Measurements from ENCODE around the gene RASD1. TPM values are rescaled to one million over a fixed set of nuclear protein-coding genes. Genes with fewer than 3 reads are reported as not detected.

RASD1 gene
- total RNA-seq, 1 experiment from 2014 or later: 1.3 TPM

DNA sequence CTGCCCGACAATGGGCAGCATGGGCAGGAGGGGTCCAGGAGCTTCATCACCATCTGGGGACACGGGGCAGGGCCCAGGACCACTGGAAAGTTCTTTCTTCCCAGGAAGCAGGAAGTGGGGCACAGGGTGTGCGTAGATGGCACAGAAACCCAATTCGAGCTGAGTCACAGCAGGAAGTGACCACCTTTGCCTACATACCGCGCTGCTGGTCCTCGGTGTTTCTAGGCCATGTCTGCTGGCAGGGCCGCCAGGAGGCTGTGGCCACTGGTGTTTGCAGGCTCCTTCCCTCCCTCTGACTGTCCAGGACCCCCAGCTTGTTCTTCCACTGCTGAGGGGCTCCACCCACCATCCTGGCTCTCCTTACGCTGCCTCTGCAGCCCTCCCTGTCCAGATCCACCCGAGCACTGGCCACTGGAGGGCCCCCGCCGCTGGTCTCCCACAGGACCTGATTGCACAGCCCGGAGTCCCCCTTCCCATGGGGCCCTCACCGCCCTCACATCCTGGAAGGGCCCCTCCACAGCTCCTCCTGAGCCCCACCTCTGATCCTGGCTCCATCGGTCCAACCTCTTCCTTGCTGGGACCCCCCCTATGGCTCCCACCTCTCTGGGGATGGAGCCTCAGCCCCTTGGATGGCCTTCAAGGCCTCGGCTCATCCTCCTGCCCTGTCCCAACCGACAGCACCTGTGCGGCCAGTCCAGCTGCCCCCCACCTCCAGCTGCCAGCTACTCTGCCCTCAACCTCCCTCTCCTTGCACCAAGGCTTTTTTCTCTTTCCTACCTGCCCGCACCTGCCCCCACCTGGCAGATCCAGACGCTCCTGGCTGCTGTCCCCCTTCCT lies 14.5 kb upstream of the RASD1 start:
- H3K4me1 ChIP-seq (replicated peaks): peaks cover 38% of the 10 kb centered on the region
- H3K27me3 ChIP-seq (replicated peaks): no peaks in the 10 kb centered on the region
- DNase-seq (ENCODE audit: low read depth in 1 of 2, low spot score in 2 of 2): no peak
- H3K4me3 ChIP-seq: no peak overlapping the region
- H3K36me3 ChIP-seq: no peaks in the 10 kb centered on the region
- H3K9me3 ChIP-seq (replicated peaks): no peaks in the 10 kb centered on the region
- H3K27ac ChIP-seq: no peak overlapping the region

DNA sequence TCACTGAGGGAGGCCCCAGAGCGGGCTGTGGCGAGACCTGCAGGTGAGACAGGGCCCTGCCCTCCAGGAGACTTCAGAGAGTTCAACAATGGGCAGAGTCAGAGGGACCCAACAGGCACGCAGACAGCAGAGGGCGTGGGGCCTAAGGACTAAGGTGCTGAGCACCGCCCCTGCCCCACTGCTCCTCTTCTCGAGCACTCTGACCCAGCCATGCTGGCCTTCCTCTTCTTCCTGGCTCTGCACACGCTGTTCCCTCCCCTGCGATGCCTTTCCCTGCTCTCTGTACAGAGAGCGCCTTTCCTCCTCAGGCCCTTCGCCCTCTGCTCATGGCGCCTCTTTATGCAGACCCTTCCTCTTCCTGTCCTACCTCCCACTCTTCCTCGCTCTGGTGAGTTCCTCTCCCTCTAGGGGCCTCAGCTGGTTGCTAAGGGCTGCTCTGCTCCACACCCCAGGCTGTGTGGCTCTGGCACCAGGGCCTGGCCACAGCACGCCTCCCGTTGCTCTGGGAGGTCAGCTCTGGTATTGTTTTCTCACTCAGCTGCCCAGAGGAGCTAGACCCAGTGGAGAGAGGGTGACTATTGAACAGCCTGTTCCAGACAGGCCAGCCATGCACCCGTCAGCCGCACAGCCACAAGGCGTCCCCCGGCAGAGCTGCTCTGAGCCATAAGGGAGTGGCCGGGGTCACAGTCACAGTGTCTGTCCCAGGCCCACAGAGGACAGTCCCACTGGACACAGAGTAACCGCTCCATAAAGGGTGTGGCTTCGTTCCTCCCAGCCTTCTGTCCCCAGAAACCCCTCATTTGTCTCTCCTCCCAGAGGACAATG lies 13.6 kb upstream of the RASD1 start:
- no peaks in the 10 kb centered on the region for H3K36me3 ChIP-seq
- H3K27me3 ChIP-seq (replicated peaks): no peaks in the 10 kb centered on the region
- no peaks in the 10 kb centered on the region for H3K9me3 ChIP-seq (replicated peaks)
- H3K27ac ChIP-seq: no peak overlapping the region
- peaks cover 29% of the 10 kb centered on the region for H3K4me1 ChIP-seq (replicated peaks)
- DNase-seq (ENCODE audit: low read depth in 1 of 2, low spot score in 2 of 2): no peak
- H3K4me3 ChIP-seq: no peak overlapping the region

DNA sequence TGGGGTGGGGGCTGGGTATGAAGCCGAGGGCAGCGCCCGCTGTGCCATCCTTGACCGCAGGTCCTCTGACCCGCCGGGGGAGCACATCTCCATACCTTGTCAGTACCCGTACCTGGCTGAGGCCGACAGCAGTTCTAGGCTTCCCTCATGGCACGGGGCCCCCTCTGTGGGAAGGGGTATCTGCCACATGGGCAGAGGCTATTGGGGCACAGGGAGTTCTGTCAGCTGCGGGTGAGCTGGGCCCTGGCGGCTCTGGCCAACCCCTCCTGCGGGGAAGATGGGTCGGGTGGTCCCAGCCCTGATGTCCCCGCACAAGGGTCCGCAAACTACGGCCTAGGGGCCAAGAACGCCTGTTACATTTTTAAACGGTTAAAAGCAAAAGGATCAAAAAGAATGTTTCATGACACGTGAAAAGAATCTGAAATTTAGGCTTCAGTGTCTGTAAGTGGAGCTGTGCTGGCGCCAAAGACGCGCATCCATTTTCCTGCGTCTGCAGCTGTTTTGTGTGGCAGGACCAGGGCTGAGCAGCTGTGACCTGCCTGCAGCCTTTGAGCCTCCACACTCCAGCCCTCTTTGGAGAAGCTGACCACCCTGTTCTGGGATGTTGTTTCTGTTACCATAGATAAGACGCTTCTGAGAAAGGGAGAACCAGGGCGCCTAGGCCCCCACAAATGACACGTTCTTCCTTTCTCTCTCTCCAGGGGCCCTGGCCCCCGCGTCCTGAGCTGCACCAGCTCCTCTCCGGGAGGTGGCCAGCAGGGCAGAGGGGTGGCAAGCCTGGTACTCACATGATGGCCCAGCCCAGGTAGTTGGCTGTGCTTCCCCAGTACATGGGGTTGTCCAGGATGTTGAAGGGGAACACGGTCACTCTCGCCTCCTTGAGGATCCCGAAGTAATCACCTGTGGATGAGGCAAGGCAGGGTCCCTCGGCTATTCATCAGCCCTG lies 12.7 kb upstream of the RASD1 start:
- DNase-seq (ENCODE audit: low read depth in 1 of 2, low spot score in 2 of 2): no peak
- Histone ChIP-seq H3K4me1 (replicated peaks) (peaks cover 23% of the 10 kb centered on the region), H3K4me3 (no peak overlapping the region), H3K36me3 (no peaks in the 10 kb centered on the region), H3K27ac (no peak overlapping the region), H3K9me3 (replicated peaks) (no peaks in the 10 kb centered on the region), H3K27me3 (replicated peaks) (no peaks in the 10 kb centered on the region)

DNA sequence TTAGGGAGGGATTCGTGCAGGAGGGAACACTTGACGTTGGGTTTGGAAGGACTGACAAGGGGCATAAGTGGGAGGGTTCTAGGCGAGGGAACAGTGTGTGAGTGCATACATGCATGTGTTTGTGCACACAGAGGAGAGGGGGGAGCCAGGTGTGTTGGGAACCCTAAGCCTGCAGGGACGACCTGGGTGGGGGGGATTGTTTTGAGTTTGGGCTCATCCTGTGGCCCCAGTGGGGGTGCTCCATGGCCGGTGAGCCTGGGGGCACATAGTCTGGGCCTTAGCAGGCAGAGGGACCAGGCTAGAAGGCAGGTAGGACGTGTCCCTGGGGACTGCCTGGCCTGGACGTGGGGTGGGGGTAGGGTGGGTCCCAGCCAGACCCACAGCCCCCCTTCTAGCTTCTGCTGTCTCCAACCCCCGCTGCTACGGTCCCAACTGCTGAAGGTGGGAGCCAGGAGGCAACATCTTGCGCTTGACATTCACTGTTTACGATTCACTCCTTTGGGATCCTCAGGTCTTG lies 11.9 kb upstream of the RASD1 start:
- Histone ChIP-seq H3K9me3 (replicated peaks) (no peaks in the 10 kb centered on the region), H3K36me3 (no peaks in the 10 kb centered on the region), H3K27ac (no peak overlapping the region), H3K27me3 (replicated peaks) (no peaks in the 10 kb centered on the region), H3K4me3 (no peak overlapping the region), H3K4me1 (replicated peaks) (peaks cover 21% of the 10 kb centered on the region)
- no peak for DNase-seq (ENCODE audit: low read depth in 1 of 2, low spot score in 2 of 2)

DNA sequence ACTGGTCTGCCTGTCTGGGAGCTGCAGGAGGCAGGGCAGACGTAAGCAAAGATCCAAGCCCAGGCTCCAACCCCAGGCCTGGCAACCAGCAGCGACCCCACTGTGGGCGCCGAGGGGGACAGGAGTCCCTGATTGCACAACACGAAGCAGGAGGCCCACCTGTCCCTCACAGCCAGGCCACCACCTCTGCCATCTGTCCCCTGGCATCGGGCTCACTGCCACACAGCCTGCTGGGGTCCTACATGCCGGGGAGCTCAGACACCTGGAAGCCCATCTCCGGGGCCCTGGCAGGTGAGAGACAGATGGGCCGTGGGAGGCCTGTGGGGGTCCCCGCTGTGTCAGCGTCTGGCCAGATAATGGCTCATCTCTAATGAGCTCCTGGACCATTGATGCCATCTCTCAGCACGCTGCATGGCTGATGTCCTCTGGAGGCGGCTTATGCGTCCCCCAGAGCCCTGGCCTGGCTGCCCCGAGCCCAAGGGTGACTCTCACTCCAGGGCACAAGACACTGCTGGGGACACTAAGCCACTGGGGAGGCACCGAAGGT lies 11.3 kb upstream of the RASD1 start:
- H3K27ac ChIP-seq: no peak overlapping the region
- H3K4me1 ChIP-seq (replicated peaks): peaks cover 15% of the 10 kb centered on the region
- no peaks in the 10 kb centered on the region for H3K9me3 ChIP-seq (replicated peaks)
- no peak overlapping the region for H3K4me3 ChIP-seq
- DNase-seq (ENCODE audit: low read depth in 1 of 2, low spot score in 2 of 2): no peak
- H3K36me3 ChIP-seq: no peaks in the 10 kb centered on the region
- H3K27me3 ChIP-seq (replicated peaks): no peaks in the 10 kb centered on the region

DNA sequence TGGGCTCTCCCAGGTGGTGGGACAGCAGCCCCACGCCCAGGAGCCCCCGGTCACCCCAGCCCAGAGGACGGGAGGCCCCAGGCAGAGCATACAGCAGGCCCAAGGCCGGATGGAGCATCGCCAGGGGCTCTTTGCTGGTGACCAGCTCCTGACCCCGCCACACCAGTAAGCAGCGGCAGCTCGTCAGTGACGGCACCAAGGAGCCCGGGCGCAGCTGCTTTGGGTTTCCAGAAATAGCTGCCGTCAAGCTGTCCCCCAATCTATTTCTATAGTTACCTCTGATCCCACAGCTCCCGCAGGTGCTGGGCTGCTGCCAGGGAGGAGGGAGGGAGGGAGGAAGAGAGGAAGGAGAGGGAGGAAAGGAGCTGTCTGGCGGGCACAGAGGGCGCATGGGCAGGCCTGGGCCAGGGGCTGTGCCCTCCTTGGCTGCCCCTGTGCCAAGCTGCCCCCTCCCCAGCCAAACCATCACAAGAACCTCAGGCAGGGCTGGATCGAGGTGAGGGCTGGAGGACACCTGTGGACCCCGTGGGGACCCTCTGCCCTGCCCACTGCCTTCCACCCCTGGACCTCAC lies 10.8 kb upstream of the RASD1 start:
- DNase-seq (ENCODE audit: low read depth in 1 of 2, low spot score in 2 of 2): no peak
- no peaks in the 10 kb centered on the region for H3K27me3 ChIP-seq (replicated peaks)
- H3K4me1 ChIP-seq (replicated peaks): peaks cover 10% of the 10 kb centered on the region
- H3K4me3 ChIP-seq: no peak overlapping the region
- no peak overlapping the region for H3K27ac ChIP-seq
- no peaks in the 10 kb centered on the region for H3K36me3 ChIP-seq
- no peaks in the 10 kb centered on the region for H3K9me3 ChIP-seq (replicated peaks)

DNA sequence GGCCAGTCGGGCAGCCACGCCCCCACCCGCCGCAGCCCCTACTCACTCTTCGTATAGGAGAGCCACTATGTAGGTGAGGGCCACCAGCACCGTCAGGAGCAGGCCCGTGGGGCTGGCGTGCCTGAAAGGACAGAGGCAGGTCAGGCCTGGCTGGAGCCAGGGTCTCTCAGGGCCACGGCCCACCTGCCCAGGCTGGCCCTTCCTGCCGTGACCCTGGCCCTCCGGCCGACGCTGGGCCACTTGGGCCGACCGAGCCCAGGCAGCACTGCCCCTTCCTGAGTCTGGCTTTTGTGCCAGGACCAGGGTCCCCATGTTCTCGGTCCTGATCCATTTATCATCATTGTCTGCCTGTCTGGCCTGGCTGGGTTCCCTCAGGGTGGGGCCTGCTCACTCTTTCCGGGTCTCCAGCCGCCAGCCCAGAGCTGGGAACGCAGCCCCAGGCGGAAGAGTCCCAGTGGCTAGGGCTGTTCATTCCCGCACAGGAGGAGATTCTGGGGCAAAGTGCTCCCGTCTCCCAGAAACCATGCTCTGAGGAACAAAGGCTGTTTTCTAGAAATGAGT lies 10.1 kb upstream of the RASD1 start:
- Histone ChIP-seq H3K36me3 (no peaks in the 10 kb centered on the region), H3K9me3 (replicated peaks) (no peaks in the 10 kb centered on the region), H3K27ac (no peak overlapping the region), H3K4me1 (replicated peaks) (peaks cover 4% of the 10 kb centered on the region), H3K27me3 (replicated peaks) (no peaks in the 10 kb centered on the region), H3K4me3 (no peak overlapping the region)
- no peak for DNase-seq (ENCODE audit: low read depth in 1 of 2, low spot score in 2 of 2)

DNA sequence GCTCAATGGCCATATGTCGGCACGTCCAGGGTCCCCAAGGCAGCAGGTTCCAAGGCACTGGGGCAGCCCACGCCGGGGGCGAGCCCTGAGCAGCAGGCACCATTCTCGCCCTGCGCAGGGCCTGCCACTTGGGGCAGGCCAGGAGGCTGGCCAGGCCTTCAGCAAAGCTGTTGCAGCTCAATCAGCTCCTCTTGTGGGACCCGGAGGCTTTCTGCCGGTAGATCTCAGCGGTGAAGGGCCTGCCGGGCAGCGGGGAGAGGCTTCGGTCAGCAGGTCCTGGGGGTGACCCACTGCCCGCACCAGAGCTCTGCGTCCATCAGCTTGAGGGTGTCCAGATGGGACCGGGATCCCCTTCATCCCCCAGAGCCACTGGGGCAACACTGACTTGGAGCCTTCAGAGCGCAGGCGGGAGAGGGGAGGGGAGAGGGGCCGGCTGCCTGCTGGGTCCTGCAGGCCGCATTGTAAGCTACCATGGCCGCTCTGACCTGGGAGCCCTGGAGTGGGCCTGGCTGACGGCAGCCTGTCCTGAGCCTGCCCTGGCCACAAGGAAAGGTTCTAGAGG lies 9.5 kb upstream of the RASD1 start:
- H3K27ac ChIP-seq: no peak overlapping the region
- H3K4me3 ChIP-seq: no peak overlapping the region
- no peaks in the 10 kb centered on the region for H3K36me3 ChIP-seq
- no peak for DNase-seq (ENCODE audit: low read depth in 1 of 2, low spot score in 2 of 2)
- no peaks in the 10 kb centered on the region; the same call in 1 of the 2 replicates for H3K4me1 ChIP-seq (replicated peaks)
- no peaks in the 10 kb centered on the region for H3K27me3 ChIP-seq (replicated peaks)
- H3K9me3 ChIP-seq (replicated peaks): no peaks in the 10 kb centered on the region

DNA sequence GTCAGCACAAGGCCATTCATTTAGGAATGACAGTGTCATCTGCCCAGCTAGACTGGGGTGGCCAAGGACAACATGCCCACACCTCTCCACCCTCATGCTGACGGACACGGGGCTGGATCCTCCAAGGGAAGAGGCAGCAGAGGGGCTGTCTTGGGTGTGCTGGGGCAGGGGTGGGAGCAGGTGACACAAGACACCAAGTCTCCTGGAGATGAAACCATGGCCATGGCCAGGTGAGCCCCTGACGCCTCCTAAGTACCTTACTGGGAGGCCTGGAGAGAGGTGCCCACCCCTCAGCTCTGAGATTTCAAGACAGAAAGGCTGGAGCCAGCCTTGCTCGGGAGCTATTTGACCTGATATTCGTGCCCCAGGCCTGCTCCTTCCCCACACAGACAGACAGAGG lies 9.0 kb upstream of the RASD1 start:
- no peak for DNase-seq (ENCODE audit: low read depth in 1 of 2, low spot score in 2 of 2)
- H3K4me3 ChIP-seq: no peak overlapping the region
- no peaks in the 10 kb centered on the region for H3K27me3 ChIP-seq (replicated peaks)
- no peaks in the 10 kb centered on the region for H3K36me3 ChIP-seq
- no peaks in the 10 kb centered on the region for H3K9me3 ChIP-seq (replicated peaks)
- no peaks in the 10 kb centered on the region for H3K4me1 ChIP-seq (replicated peaks)
- no peak overlapping the region for H3K27ac ChIP-seq

DNA sequence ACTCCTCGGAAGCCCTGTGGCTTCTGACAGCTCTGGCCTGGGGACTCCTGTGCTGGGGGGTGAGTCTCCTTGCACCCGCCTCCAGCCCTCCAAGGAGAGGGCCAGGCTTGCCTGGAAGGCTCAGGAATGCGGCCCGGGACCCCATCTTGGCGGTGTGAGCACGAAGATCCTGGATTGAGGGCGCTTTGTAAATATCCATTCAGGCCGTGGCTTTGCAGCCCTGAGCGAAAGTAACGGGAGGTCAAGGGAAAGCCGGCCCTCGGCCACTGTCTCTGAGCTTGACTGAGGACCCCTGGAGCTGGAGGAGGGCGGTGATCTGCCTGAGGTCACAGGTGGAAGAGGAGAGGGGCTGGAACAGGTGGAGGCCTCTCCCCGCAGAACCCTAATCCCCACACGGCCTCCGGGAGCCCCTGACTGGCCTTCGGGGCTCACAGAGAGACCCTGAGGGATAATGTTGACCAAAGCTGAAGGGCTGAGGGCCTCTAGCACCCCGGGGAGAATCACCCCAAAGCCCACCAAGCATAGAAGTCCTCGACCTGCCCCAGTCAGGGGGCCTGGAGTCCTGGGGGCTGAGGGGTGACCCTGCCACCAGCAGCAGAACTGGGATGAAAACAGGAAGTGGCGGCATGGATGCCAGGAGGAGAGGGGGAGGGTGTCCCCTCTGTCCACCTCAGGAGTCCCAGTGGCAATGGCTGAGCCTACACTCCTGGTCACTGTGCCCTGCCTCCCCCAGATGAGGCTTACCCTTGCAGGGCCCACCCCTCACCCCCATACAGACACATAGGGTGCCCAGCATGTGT lies 8.3 kb upstream of the RASD1 start:
- H3K36me3 ChIP-seq: no peaks in the 10 kb centered on the region
- DNase-seq (ENCODE audit: low read depth in 1 of 2, low spot score in 2 of 2): no peak
- no peaks in the 10 kb centered on the region for H3K27me3 ChIP-seq (replicated peaks)
- no peak overlapping the region for H3K4me3 ChIP-seq
- no peaks in the 10 kb centered on the region for H3K9me3 ChIP-seq (replicated peaks)
- H3K4me1 ChIP-seq (replicated peaks): no peaks in the 10 kb centered on the region
- H3K27ac ChIP-seq: no peak overlapping the region

DNA sequence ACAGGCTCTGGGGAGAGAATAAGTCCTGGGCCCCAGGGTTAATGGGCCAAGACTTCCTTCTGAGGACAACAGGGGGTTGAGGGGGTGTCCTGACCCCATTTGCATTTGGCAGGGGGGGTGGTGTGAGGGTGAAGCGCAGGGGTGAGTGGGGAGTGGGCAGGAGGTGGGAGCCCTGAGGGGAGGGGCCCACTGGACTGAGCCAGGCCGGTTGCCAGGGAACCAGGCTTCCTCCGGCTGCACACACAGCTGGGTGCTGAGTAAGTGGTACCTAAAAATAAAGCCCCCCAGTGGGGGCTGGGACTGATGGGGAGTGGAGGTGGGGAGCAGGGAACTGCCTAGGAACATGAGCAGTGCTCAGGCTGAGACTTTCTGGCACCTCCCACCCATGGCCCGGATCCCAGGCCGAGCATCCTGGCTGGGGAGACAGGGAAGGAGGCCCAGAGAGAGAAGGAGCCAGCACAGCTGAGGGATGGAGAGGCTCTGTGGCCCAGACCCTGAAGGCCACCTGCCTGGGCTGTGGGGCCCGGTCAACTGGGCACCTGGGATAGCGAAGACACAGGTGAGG lies 7.5 kb upstream of the RASD1 start:
- no peak for DNase-seq (ENCODE audit: low read depth in 1 of 2, low spot score in 2 of 2)
- Histone ChIP-seq H3K4me1 (replicated peaks) (no peaks in the 10 kb centered on the region), H3K4me3 (no peak overlapping the region), H3K27ac (no peak overlapping the region), H3K36me3 (no peaks in the 10 kb centered on the region), H3K9me3 (replicated peaks) (no peaks in the 10 kb centered on the region), H3K27me3 (replicated peaks) (no peaks in the 10 kb centered on the region)
